Psoas muscle (tissue), 8 donors: ENCODE results near the gene TEKT2. TPM values are rescaled to one million over a fixed set of nuclear protein-coding genes. Genes with fewer than 3 reads are reported as not detected.

ENCODE experiments used
- ATAC-seq, 4 donors: fragments of 200-7000 bp; cut with Tn5 transposase; one replicate each; pipeline ENCODE4 v1.9.1; 2020; ENCODE audit warnings: moderate library complexity in 3 of 4, mild to moderate bottlenecking in 2 of 4
- DNase-seq, 2 donors: peaks; one replicate each; pipeline ENCODE4 v3.0.0-alpha.2; 2020
- H3K27ac ChIP-seq: fragments of 200-600 bp; one replicate; pipeline ENCODE4 v1.8.0; 2022
- H3K27me3 ChIP-seq, 3 donors: fragments of 200-600 bp in 1 of 3; one replicate each; pipeline versions ENCODE4 v1.6.1 to v1.8.0; 2013 to 2022; ENCODE audit warnings: low read length in 2 of 3, mild to moderate bottlenecking in 2 of 3, moderate library complexity in 1 of 3; ENCODE audit not compliant: insufficient read depth in 3 of 3
- H3K36me3 ChIP-seq, 2 donors: fragments of 200-600 bp in 1 of 2; one replicate each; pipeline versions ENCODE4 v1.6.1 to v1.8.0; 2013 to 2022; ENCODE audit warnings: low read depth in 1 of 2, mild to moderate bottlenecking in 1 of 2, moderate library complexity in 1 of 2; ENCODE audit not compliant: insufficient read depth in 1 of 2
- H3K4me1 ChIP-seq: fragments of 200-600 bp; one replicate; pipeline ENCODE4 v1.8.0; 2022
- H3K4me3 ChIP-seq: fragments of 200-600 bp; one replicate; pipeline ENCODE4 v1.8.0; 2022; ENCODE audit warnings: mild to moderate bottlenecking
- H3K9me3 ChIP-seq: fragments of 200-600 bp; one replicate; pipeline ENCODE4 v1.8.0; 2022
- CTCF ChIP-seq: fragments of 200-600 bp; IDR thresholded peaks from one replicate; pipeline ENCODE4 v1.8.0; 2022; ENCODE audit warnings: antibody characterized with exemption
- WGBS, 3 donors: extraction: QIAGEN DNeasy Blood & Tissue Kit; methylation state at CpG; one replicate each; pipeline versions ENCODE4 v1.1.6 to v1.1.7; 2013; 5-methylcytosine and 5-hydroxymethylcytosine counted together
- intact Hi-C, 2 donors: fragments of 100-400 bp; cut with DNase I; formaldehyde crosslinking; loops; one replicate each; pipeline versions ENCODE4 v1.11.0 to v1.14.2; 2022
- polyA plus RNA-seq, 3 donors: library from polyadenylated mRNA; stranded (reverse); fragments of 200-250 nt; gene quantifications; one replicate each; pipeline ENCODE4 v1.2.3, GENCODE V29; 2013
- total RNA-seq, 4 donors: library from RNA; stranded (reverse); fragmentation: NEBNext Ultra II Directional in 2 of 4; extraction: Animal tissue kit (Norgen Biotek cat#: 25700) in 2 of 4; gene quantifications; one replicate each; pipeline versions ENCODE4 v1.2.1 to v1.2.4, GENCODE V29; 2021 to 2023
- donor health status: healthy with polysubstance abuse.
- donor health status: DM: no; HTN: no; CAD: no; lungs with moderate emphysema.
- donor health status: Bipolar disorder and iron deficiency.
- donor health status: healthy.
- donor health status: DM: yes; HTN: yes; CAD: no.
- donor health status: DM: no; HTN: no; CAD: no.
- donor health status: DM: no; HTN: no; CAD: no.
- donor health status: DM: yes; HTN: yes; CAD: no.

Gene TEKT2
- total and polyA plus RNA-seq, 7 donors = 0.03 to 0.04 TPM; not detected in 5

- no peak overlapping the region for H3K4me3 ChIP-seq
- 62 to 72% (median 64%) methylated on average over 8 of the region's 8 CpGs for WGBS, 3 donors
- intact Hi-C loops = loop anchor here (5.0 to 10.0 kb wide), 5 partner anchors 43 to 330 kb away; no protein-coding TSS in a partner anchor
- H3K27ac ChIP-seq = no peak overlapping the region
- TF ChIP-seq CTCF = no peak
- H3K9me3 ChIP-seq = no peaks in the 10 kb centered on the region
- no peaks in the 10 kb centered on the region for H3K27me3 ChIP-seq
- DNase-seq (peak in 1 of 2 donors; percentile 46), ATAC-seq (peak in 1 of 4 donors; percentile 8)
- peaks cover 16% of the 10 kb centered on the region for H3K4me1 ChIP-seq
- peaks cover 4 to 61% of the 10 kb centered on the region in 2 donors for H3K36me3 ChIP-seq
These were observed 10.7 kb downstream of the TEKT2 start for GRCh38 chr1:36094621-36095061.

- Histone ChIP-seq H3K4me1 (peaks cover 6% of the 10 kb centered on the region), H3K4me3 (no peak overlapping the region), H3K27ac (no peak overlapping the region), H3K9me3 (no peaks in the 10 kb centered on the region), H3K27me3 (no peaks in the 10 kb centered on the region), H3K36me3 (peaks cover 4 to 57% of the 10 kb centered on the region in 2 donors)
- WGBS, 3 donors = 63 to 72% (median 68%) methylated on average over 13 to 15 of the region's 15 CpGs
- TF ChIP-seq CTCF = no peak
- intact Hi-C loops = loop anchor here (5.0 to 10.0 kb wide), 5 partner anchors 41 to 329 kb away; no protein-coding TSS in a partner anchor
- no peak for DNase-seq
- ATAC-seq = no peak
These were observed 12.0 kb downstream of the TEKT2 start for GRCh38 chr1:36095760-36096405.

- H3K9me3 ChIP-seq = no peaks in the 10 kb centered on the region
- no peak overlapping the region for H3K27ac ChIP-seq
- no peak overlapping the region for H3K4me3 ChIP-seq
- no peak for TF ChIP-seq CTCF
- 67 to 72% (median 69%) methylated on average over 14 to 16 of the region's 16 CpGs for WGBS, 3 donors
- no peaks in the 10 kb centered on the region for H3K27me3 ChIP-seq
- DNase-seq = no peak
- intact Hi-C loops = loop anchor here (5.0 to 10.0 kb wide), 5 partner anchors 41 to 328 kb away; no protein-coding TSS in a partner anchor
- no peak for ATAC-seq
- peaks cover 4 to 48% of the 10 kb centered on the region in 2 donors for H3K36me3 ChIP-seq
- H3K4me1 ChIP-seq = peaks cover 3% of the 10 kb centered on the region
These were observed 12.9 kb downstream of the TEKT2 start for GRCh38 chr1:36096500-36097432.

- ATAC-seq (no peak), DNase-seq (no peak)
- no peak overlapping the region for H3K27ac ChIP-seq
- no peaks in the 10 kb centered on the region for H3K9me3 ChIP-seq
- intact Hi-C loops = loop anchor here (2.0 to 10.0 kb wide), 6 partner anchors 37 to 327 kb away; no protein-coding TSS in a partner anchor
- H3K4me1 ChIP-seq = peaks cover 3% of the 10 kb centered on the region
- H3K27me3 ChIP-seq = no peaks in the 10 kb centered on the region
- peaks cover 4 to 36% of the 10 kb centered on the region in 2 donors for H3K36me3 ChIP-seq
- WGBS, 3 donors = 89 to 90% (median 89%) methylated on average over 27 to 33 of the region's 33 CpGs
- no peak overlapping the region for H3K4me3 ChIP-seq
- TF ChIP-seq CTCF = no peak
These were observed 14.0 kb downstream of the TEKT2 start for GRCh38 chr1:36097693-36098585.
